SK-N-SH (cell line): ENCODE data around the gene STX19. TPM values are rescaled to one million over a fixed set of nuclear protein-coding genes. Genes with fewer than 3 reads are reported as not detected.

Experiments
- CTCF ChIA-PET: fragments of 300-600, 350-600 bp; formaldehyde crosslinking; extraction: SDS; loops from one replicate; lab custom pipeline; 2021; lab: Yijun Ruan, JAX
- POLR2A ChIA-PET: fragments of 350-600 bp; sonication (Branson Sonifier 250); formaldehyde crosslinking; extraction: SDS; loops from one replicate; lab custom pipeline; 2020; ENCODE audit warnings: antibody characterized with exemption, inconsistent platforms; lab: Yijun Ruan, JAX
- DNase-seq: peaks from one replicate; pipeline ENCODE4 v3.0.0; 2012
- H2AFZ ChIP-seq: fragments of 200-600 bp; sonication (generic); 2 replicates; pipeline ENCODE4 v1.8.1; 2016; ENCODE audit warnings: antibody characterized with exemption, mild to moderate bottlenecking, low read depth
- H3F3A ChIP-seq: fragments of 200-600 bp; sonication (generic); replicated peaks from 2 replicates; pipeline ENCODE3; 2016; ENCODE audit warnings: antibody characterized with exemption, mild to moderate bottlenecking; ENCODE audit not compliant: insufficient read depth
- H3K27ac ChIP-seq, 2 experiments: fragments of 200-500 bp in 1 of 2; fragments of 200-600 bp in 1 of 2; sonication (Bioruptor generic) in 1 of 2; sonication (generic), shearing (Covaris generic) in 1 of 2; 2 replicates each; pipeline versions ENCODE4 v1.5.1 to v1.6.1; 2014 to 2016; ENCODE audit warnings: low read depth in 2 of 2, inconsistent platforms in 1 of 2, low read length in 1 of 2, mild to moderate bottlenecking in 1 of 2, mixed read lengths in 1 of 2
- H3K27me3 ChIP-seq: fragments of 200-600 bp; sonication (generic), shearing (Covaris generic); 2 replicates; pipeline ENCODE4 v1.6.1; 2016; ENCODE audit warnings: mixed run types; ENCODE audit not compliant: insufficient read depth
- H3K36me3 ChIP-seq, 2 experiments: fragments of 200-500 bp in 1 of 2; fragments of 200-600 bp in 1 of 2; sonication (Bioruptor generic) in 1 of 2; sonication (generic) in 1 of 2; replicated peaks in 1 of 2; 2 replicates each; pipeline versions ENCODE3 to v1.5.1; 2014 to 2016; ENCODE audit warnings: low read length in 1 of 2, mild to moderate bottlenecking in 1 of 2; ENCODE audit not compliant: insufficient read depth in 2 of 2, control insufficient read depth in 1 of 2
- H3K4me1 ChIP-seq, 2 experiments: fragments of 200-500 bp in 1 of 2; fragments of 200-600 bp in 1 of 2; sonication (Bioruptor generic) in 1 of 2; sonication (generic), shearing (Covaris generic) in 1 of 2; 2 replicates each; pipeline versions ENCODE4 v1.5.1 to v1.6.1; 2014 to 2016; ENCODE audit warnings: low read depth in 1 of 2, low read length in 1 of 2, mixed run types in 1 of 2; ENCODE audit not compliant: insufficient read depth in 2 of 2, control insufficient read depth in 1 of 2
- H3K4me2 ChIP-seq: fragments of 200-600 bp; sonication (generic), shearing (Covaris generic); 2 replicates; pipeline ENCODE4 v1.6.1; 2017; ENCODE audit warnings: mixed run types
- H3K4me3 ChIP-seq, 2 experiments: fragments of 200-500 bp in 1 of 2; fragments of 200-600 bp in 1 of 2; sonication (Bioruptor generic) in 1 of 2; sonication (generic), shearing (Covaris generic) in 1 of 2; 2 replicates each; pipeline versions ENCODE4 v1.5.1 to v1.8.1; 2014 to 2016; ENCODE audit warnings: low read depth in 2 of 2, inconsistent platforms in 1 of 2, low read length in 1 of 2, mild to moderate bottlenecking in 1 of 2, mixed read lengths in 1 of 2, moderate library complexity in 1 of 2
- H3K79me2 ChIP-seq: fragments of 200-600 bp; sonication (generic); 2 replicates; pipeline ENCODE4 v1.8.1; 2017; ENCODE audit warnings: mild to moderate bottlenecking; ENCODE audit not compliant: insufficient read depth
- H3K9ac ChIP-seq: fragments of 200-600 bp; sonication (generic); 2 replicates; pipeline ENCODE4 v1.6.1; 2017; ENCODE audit warnings: mixed run types
- H3K9me2 ChIP-seq: fragments of 200-600 bp; sonication (generic); 2 replicates; pipeline ENCODE4 v1.6.1; 2017; ENCODE audit warnings: mixed run types
- H3K9me3 ChIP-seq: fragments of 200-600 bp; sonication (generic); 2 replicates; pipeline ENCODE4 v1.6.1; 2017; ENCODE audit warnings: mixed run types, mild to moderate bottlenecking, moderate library complexity
- H4K20me1 ChIP-seq: fragments of 200-600 bp; sonication (generic); 2 replicates; pipeline ENCODE4 v1.6.1; 2017; ENCODE audit warnings: mild to moderate bottlenecking, mixed run types; ENCODE audit not compliant: insufficient read depth
- EZH2phosphoT487 ChIP-seq: fragments of 200-600 bp; sonication (generic); IDR thresholded peaks from 2 replicates; pipeline ENCODE4 v1.6.1; 2017; ENCODE audit warnings: low read depth, mixed run types, mild to moderate bottlenecking, antibody characterized with exemption, moderate library complexity, borderline replicate concordance
- FOSL2 ChIP-seq: IDR thresholded peaks from 2 replicates; pipeline ENCODE4 v1.4.0; 2012; ENCODE audit warnings: low read depth, mild to moderate bottlenecking, moderate library complexity, borderline replicate concordance
- FOXJ3 ChIP-seq: sonication (generic); formaldehyde crosslinking; IDR thresholded peaks from 2 replicates; pipeline ENCODE4 v1.5.1; 2020; ENCODE audit warnings: mild to moderate bottlenecking, missing genetic modification reagents
- FOXM1 ChIP-seq: IDR thresholded peaks from 2 replicates; pipeline ENCODE4 v1.4.0; 2012; ENCODE audit warnings: low read depth, mild to moderate bottlenecking
- GATA2 ChIP-seq: sonication (generic); formaldehyde crosslinking; IDR thresholded peaks from 2 replicates; pipeline ENCODE4 v1.5.0; 2020; ENCODE audit warnings: mild to moderate bottlenecking, missing genetic modification reagents
- IRF3 ChIP-seq: fragments of 150-350 bp; IDR thresholded peaks from 2 replicates; pipeline ENCODE4 v1.6.1; 2016; ENCODE audit warnings: mild to moderate bottlenecking, low read depth, low read length
- JUND ChIP-seq: IDR thresholded peaks from 2 replicates; pipeline ENCODE4 v1.4.0; 2012
- NRF1 ChIP-seq: IDR thresholded peaks from 2 replicates; pipeline ENCODE4 v1.6.1; 2012; ENCODE audit warnings: low read depth, mild to moderate bottlenecking, low read length
- RAD21 ChIP-seq: IDR thresholded peaks from 2 replicates; pipeline ENCODE4 v1.6.1; 2012; ENCODE audit warnings: mild to moderate bottlenecking, low read length
- REST ChIP-seq: IDR thresholded peaks from 2 replicates; pipeline ENCODE4 v1.6.1; 2012; ENCODE audit warnings: mild to moderate bottlenecking, low read depth, low read length, moderate library complexity
- RXRA ChIP-seq: IDR thresholded peaks from 2 replicates; pipeline ENCODE4 v1.4.0; 2012; ENCODE audit warnings: low read depth, mild to moderate bottlenecking, borderline replicate concordance
- TAF1 ChIP-seq: IDR thresholded peaks from 2 replicates; pipeline ENCODE4 v1.6.1; 2012; ENCODE audit warnings: low read depth, mild to moderate bottlenecking, low read length, moderate library complexity, borderline replicate concordance
- TEAD4 ChIP-seq: IDR thresholded peaks from 2 replicates; pipeline ENCODE4 v1.4.0; 2012; ENCODE audit warnings: mild to moderate bottlenecking, borderline replicate concordance; ENCODE audit not compliant: insufficient read depth
- WGBS: methylation state at CpG from one replicate; pipeline ENCODE4 v1.1.6; 2017; ENCODE audit warnings: low lambda C conversion rate; 5-methylcytosine and 5-hydroxymethylcytosine counted together
- polyA plus RNA-seq, 3 experiments: library from polyadenylated mRNA; depleted of rRNA; stranded (reverse); fragments of >200 nt; gene quantifications; 2 replicates each; pipeline ENCODE4 v1.2.3, GENCODE V29; 2012

Gene STX19
- polyA plus RNA-seq, 1 of the 3 experiments (the other 2 are of a cell fraction): not detected

- TF ChIP-seq REST: no peak
- TF ChIP-seq TAF1: no peak
- TF ChIP-seq IRF3: no peak
- no peak for TF ChIP-seq FOXM1
- no peak for TF ChIP-seq TEAD4
- no peak for TF ChIP-seq RXRA
These were observed 39.2 kb downstream of the STX19 start (continued) for GRCh38 chr3:93989241-93989640.

GRCh38 chr3:93988764-93989163, 39.6 kb downstream of the STX19 start:
- no peaks in the 10 kb centered on the region for H3F3A ChIP-seq
- no peaks in the 10 kb centered on the region for H3K9me2 ChIP-seq
- peaks cover 86% of the 10 kb centered on the region for H3K79me2 ChIP-seq
- no peak for DNase-seq
- H3K9me3 ChIP-seq: no peaks in the 10 kb centered on the region
- CTCF ChIA-PET: interaction anchor here (0.6 to 2.5 kb wide), 6 partner anchors 11 to 105 kb away, joined by 3 to 8 read pairs (median 4); partner anchors contain the start of gene PROS1
- POLR2A ChIA-PET: interaction anchor here (0.6 to 0.7 kb wide), 2 partner anchors 15 to 130 kb away, joined by 3 read pairs; partner anchors contain the start of gene PROS1
- H3K27me3 ChIP-seq: no peaks in the 10 kb centered on the region
- H4K20me1 ChIP-seq: no peaks in the 10 kb centered on the region
- peak overlapping the region in 1 of 2 experiments; percentile 5; a peak in 1 of 4 replicates for H3K27ac ChIP-seq
- no peak overlapping the region for H2AFZ ChIP-seq
- no peak for TF ChIP-seq NRF1
- no peak for TF ChIP-seq EZH2phosphoT487
- TF ChIP-seq FOSL2: no peak
- no peak for TF ChIP-seq FOXM1
- TF ChIP-seq GATA2 (CRISPR knock-in tag): no peak
- TF ChIP-seq FOXJ3 (CRISPR knock-in tag): no peak
- TF ChIP-seq RAD21: no peak
- TF ChIP-seq JUND: no peak
- no peak overlapping the region for H3K9ac ChIP-seq
- WGBS: 92% methylated on average over 9 of the region's 9 CpGs
- H3K4me3 ChIP-seq: no peak overlapping the region
- H3K4me1 ChIP-seq: peaks cover 3 to 11% of the 10 kb centered on the region in 2 experiments; a peak in 3 of 4 replicates
- H3K36me3 ChIP-seq: no peaks in the 10 kb centered on the region
- H3K4me2 ChIP-seq: no peak overlapping the region
